Panc1 (cell line): ENCODE data around the gene BCAN.

ENCODE experiments used
- CTCF ChIP-seq: fragments of 450-650 bp; IDR thresholded peaks from 2 replicates; pipeline ENCODE4 v1.5.1; 2017; ENCODE audit warnings: mild to moderate bottlenecking
- POLR2AphosphoS5 ChIP-seq: IDR thresholded peaks from 2 replicates; pipeline ENCODE4 v1.6.1; 2012; ENCODE audit warnings: mild to moderate bottlenecking, low read depth, low read length, moderate library complexity
- REST ChIP-seq, 2 experiments: IDR thresholded peaks; 2 replicates each; pipeline ENCODE4 v1.6.1; 2011 to 2012; ENCODE audit warnings: low read depth in 2 of 2, control low read depth in 1 of 2, low read length in 1 of 2, mild to moderate bottlenecking in 1 of 2, moderate library complexity in 1 of 2; ENCODE audit not compliant: insufficient read depth in 1 of 2
- TCF7L2 ChIP-seq: IDR thresholded peaks from 2 replicates; pipeline ENCODE4 v1.6.1; 2011; ENCODE audit warnings: mild to moderate bottlenecking, low read depth, low read length, inconsistent platforms

- TF ChIP-seq CTCF (peak; percentile 92), REST (IDR thresholded peaks at IDR 0.05; ENCODE audit: insufficient read depth in 1 of 2, low read depth in 2 of 2, low read length in 1 of 2) (no peak), POLR2AphosphoS5 (no peak; the same call in 1 of the 2 replicates), TCF7L2 (peak; percentile 97)
Measured at GRCh38 chr1:156705918-156706656, 64.2 kb downstream of the BCAN start.
